HepG2 (cell line): ENCODE data around the gene SUB1. TPM values are rescaled to one million over a fixed set of nuclear protein-coding genes. Genes with fewer than 3 reads are reported as not detected.

Source experiments
- ATAC-seq: fragments of 200-7000 bp; cut with Tn5 transposase; 3 replicates; pipeline ENCODE4 v1.9.1; 2020; ENCODE audit warnings: mild to moderate bottlenecking, moderate library complexity
- BruUV-seq: library from RNA; stranded (reverse); fragments of 400-500 nt; replicated peaks from 2 replicates; lab custom pipeline; 2021; lab: Mats Ljungman, UMichigan
- CTCF ChIA-PET: fragments of 300-600 bp; formaldehyde crosslinking; extraction: SDS; loops from one replicate; lab custom pipeline; 2021; ENCODE audit warnings: low total read pairs, inconsistent platforms, low intra/inter-chr PET ratio; lab: Yijun Ruan, JAX
- POLR2A ChIA-PET: fragments of 350-600 bp; sonication (Branson Sonifier 250); formaldehyde crosslinking; loops from one replicate; lab custom pipeline; 2020; ENCODE audit warnings: antibody characterized with exemption, inconsistent platforms; lab: Yijun Ruan, JAX
- DNase-seq: peaks from one replicate; pipeline ENCODE4 v3.0.0-alpha.2; 2015; ENCODE audit warnings: low spot score
- FAIRE-seq: peaks from 3 replicates; lab custom pipeline; 2011; peaks lifted over from hg19 to GRCh38; lab: Jason Lieb, UNC
- H2AFZ ChIP-seq: one replicate; pipeline ENCODE4 v1.6.1; 2011; ENCODE audit warnings: low read length, inconsistent platforms
- H3K27ac ChIP-seq: fragments of 300-600 bp; 3 replicates; pipeline ENCODE4 v1.8.0; 2011; ENCODE audit warnings: mixed run types, mild to moderate bottlenecking, mixed read lengths, low read length, inconsistent platforms; ENCODE audit not compliant: insufficient read depth; ENCODE audit errors: extremely low read length
- H3K27me3 ChIP-seq, 2 experiments: fragments of 200-600 bp in 1 of 2; 2 replicates in 1 of 2; 3 replicates in 1 of 2; pipeline versions ENCODE4 v1.6.0 to v1.8.0; 2011; ENCODE audit warnings: low read length in 2 of 2, mild to moderate bottlenecking in 2 of 2, moderate library complexity in 2 of 2, inconsistent platforms in 1 of 2; ENCODE audit not compliant: insufficient read depth in 2 of 2, control insufficient read depth in 1 of 2
- H3K36me3 ChIP-seq, 2 experiments: fragments of 200-600 bp in 1 of 2; replicated peaks in 1 of 2; 2 replicates in 1 of 2; 3 replicates in 1 of 2; pipeline versions ENCODE4 v1.5.1 to v1.8.0; 2011; ENCODE audit warnings: low read length in 2 of 2, inconsistent platforms in 1 of 2; ENCODE audit not compliant: insufficient read depth in 2 of 2, control insufficient read depth in 1 of 2
- H3K4me1 ChIP-seq: 2 replicates; pipeline ENCODE4 v1.5.1; 2012; ENCODE audit warnings: low read length, inconsistent platforms; ENCODE audit not compliant: insufficient read depth
- H3K4me2 ChIP-seq: 2 replicates; pipeline ENCODE4 v1.6.0; 2011; ENCODE audit warnings: low read depth, low read length, inconsistent platforms
- H3K4me3 ChIP-seq, 3 experiments: fragments of 200-600 bp in 1 of 3; sonication (generic), shearing (Covaris generic) in 1 of 3; replicated peaks in 1 of 3; 2 replicates each; pipeline ENCODE4 v1.5.1; 2011 to 2016; ENCODE audit warnings: low read length in 3 of 3, inconsistent platforms in 2 of 3, low read depth in 2 of 3, mild to moderate bottlenecking in 2 of 3, control low read depth in 1 of 3, mixed read lengths in 1 of 3; ENCODE audit not compliant: insufficient read depth in 1 of 3
- H3K79me2 ChIP-seq: one replicate; pipeline ENCODE4 v1.6.1; 2011; ENCODE audit warnings: low read length, inconsistent platforms; ENCODE audit not compliant: insufficient read depth
- H3K9ac ChIP-seq: 2 replicates; pipeline ENCODE4 v1.6.0; 2011; ENCODE audit warnings: mild to moderate bottlenecking, low read depth, low read length, inconsistent platforms; ENCODE audit not compliant: insufficient read depth
- H3K9me3 ChIP-seq: 2 replicates; pipeline ENCODE4 v1.5.1; 2012; ENCODE audit warnings: mild to moderate bottlenecking, low read length
- H4K20me1 ChIP-seq: 2 replicates; pipeline ENCODE4 v1.6.0; 2011; ENCODE audit warnings: inconsistent platforms, mild to moderate bottlenecking, low read length, moderate library complexity; ENCODE audit not compliant: insufficient read depth
- PBX3 ChIP-seq: sonication (generic); formaldehyde crosslinking; IDR thresholded peaks from 2 replicates; pipeline ENCODE4 v1.8.1; 2023; ENCODE audit warnings: missing genetic modification reagents, inconsistent platforms, borderline replicate concordance
- ZKSCAN1 ChIP-seq: fragments of 150-350 bp; IDR thresholded peaks from 2 replicates; pipeline ENCODE4 v1.6.1; 2014; ENCODE audit warnings: low read length
- ZNF407 ChIP-seq: sonication (generic); formaldehyde crosslinking; IDR thresholded peaks from one replicate; pipeline ENCODE4 v1.5.1; 2020; ENCODE audit warnings: mild to moderate bottlenecking, missing genetic modification reagents; ENCODE audit errors: not compliant biosample characterization
- ZNF562 ChIP-seq: sonication (generic); formaldehyde crosslinking; IDR thresholded peaks from 2 replicates; pipeline ENCODE4 v1.8.0; 2022; ENCODE audit warnings: missing genetic modification reagents, borderline replicate concordance
- ZNF574 ChIP-seq: sonication (generic); formaldehyde crosslinking; IDR thresholded peaks from 2 replicates; pipeline ENCODE4 v1.4.0; 2020; ENCODE audit warnings: missing genetic modification reagents
- ZXDC ChIP-seq: sonication (generic); formaldehyde crosslinking; IDR thresholded peaks from 2 replicates; pipeline ENCODE4 v1.5.0; 2020; ENCODE audit warnings: mild to moderate bottlenecking, missing genetic modification reagents
- WGBS: methylation state at CpG from one replicate; pipeline ENCODE4 v1.1.6; 2017; ENCODE audit warnings: low lambda C conversion rate; 5-methylcytosine and 5-hydroxymethylcytosine counted together
- in situ Hi-C: cut with HindIII; loops from 2 replicates; pipeline ENCODE4 v1.10.0; 2017; ENCODE audit warnings: low pct_unique_long_range_greater_than_20kb; ENCODE audit not compliant: extremely low pct_ligation_motif_present
- intact Hi-C: fragments of 100-400 bp; cut with micrococcal nuclease; formaldehyde crosslinking; loops from one replicate; pipeline ENCODE4 v1.10.0; 2022; ENCODE audit not compliant: unreplicated experiment
- polyA plus RNA-seq, 8 experiments: library from polyadenylated mRNA; depleted of rRNA in 3 of 8; stranded (reverse) in 7 of 8; unstranded in 1 of 8; fragments of >200 nt; fragmentation: Illumina TruSeq in 4 of 8; extraction: Trizol in 4 of 8; gene quantifications; 2 replicates each; pipeline versions ENCODE4 v1.2.1 to v1.2.3, GENCODE V29; 2011 to 2016; ENCODE audit warnings: low read depth in 4 of 8, missing spikeins in 1 of 8, mixed read lengths in 1 of 8; ENCODE audit not compliant: insufficient read depth in 1 of 8
- total RNA-seq, 5 experiments: library from RNA; depleted of rRNA; stranded (reverse); fragments of >200 nt; fragmentation: Illumina TruSeq; extraction: Trizol; gene quantifications; 2 replicates each; pipeline ENCODE4 v1.2.3, GENCODE V29; 2016; ENCODE audit warnings: low read depth in 1 of 5

Gene SUB1
- total and polyA plus RNA-seq, 2 of the 13 experiments (the other 11 are each of a cell fraction or from before 2014, with no cell fraction given), result 182 to 693 TPM

- CTCF ChIA-PET, result no interaction called here
- in situ Hi-C loops (no loop called here), intact Hi-C loops (no loop called here)
- Histone ChIP-seq H3K4me2 (no peak overlapping the region), H3K79me2 (no peaks in the 10 kb centered on the region), H3K4me1 (peaks cover 34% of the 10 kb centered on the region), H4K20me1 (no peaks in the 10 kb centered on the region), H3K27ac (no peak overlapping the region), H3K36me3 (0 out of 5 replicates have a peak, but pooled peaks cover 0 to 2% of the 10 kb centered on the region in 2 experiments), H2AFZ (no peak overlapping the region), H3K4me3 (no peak overlapping the region), H3K9me3 (no peaks in the 10 kb centered on the region), H3K27me3 (no peaks in the 10 kb centered on the region), H3K9ac (no peak overlapping the region)
- BruUV-seq, result no TSS peak
- FAIRE-seq (no peak), DNase-seq (no peak), ATAC-seq (no peak)
- 97% methylated on average over 6 of the region's 6 CpGs for WGBS
- POLR2A ChIA-PET, result interaction anchor here (1.1 kb wide), 1 partner anchor 14 kb away, joined by 3 read pairs; no protein-coding TSS in a partner anchor
- TF ChIP-seq PBX3 (CRISPR knock-in tag) (no peak), ZNF562 (no peak), ZNF407 (CRISPR knock-in tag) (no peak), ZNF574 (no peak), ZXDC (CRISPR knock-in tag) (no peak), ZKSCAN1 (no peak)
Measured at GRCh38 chr5:32539981-32540845, 45.1 kb upstream of the SUB1 start.
